ENCODE data around the gene ARAP3.
"Not testable (repeated sequence)": the region's sequence is repeated elsewhere in the genome, so short reads cannot be mapped to it uniquely, and the experiment has no call there.

ARAP3 gene

DNA sequence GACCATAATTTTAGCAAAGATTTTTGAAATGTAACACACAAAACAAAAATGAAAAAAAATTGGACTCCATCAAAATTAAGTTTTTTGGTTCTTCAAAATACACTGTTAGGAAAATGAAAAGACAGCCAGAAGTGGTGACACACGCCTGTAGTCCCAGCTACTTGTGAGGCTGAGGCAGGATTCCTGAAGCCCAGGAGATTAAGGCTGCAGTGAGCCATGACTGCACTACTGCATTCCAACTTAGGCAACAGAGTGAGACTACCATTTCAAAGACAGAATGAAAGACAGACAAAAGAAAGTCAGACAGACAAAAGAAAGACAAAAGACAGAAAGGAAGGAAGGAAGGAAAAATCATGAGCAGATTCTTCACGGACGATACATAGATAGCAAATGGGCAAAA, 70.7 kb downstream of the ARAP3 start:
- no CpG with 5 or more reads among the region's 3 CpGs for WGBS (ENCODE audit: extremely low coverage, insufficient coverage, insufficient read length)
- Histone ChIP-seq H3K27me3 (ENCODE audit: insufficient read depth, low read length) (no peaks in the 10 kb centered on the region), H3K23ac (ENCODE audit: low read length) (no peak overlapping the region), H3K79me2 (ENCODE audit: control insufficient read depth, insufficient read depth, low read length, poor library complexity) (peaks cover 14% of the 10 kb centered on the region), H4K8ac (ENCODE audit: low read depth, low read length) (no peak overlapping the region), H3K9me3 (ENCODE audit: insufficient read depth, low read depth, low read length) (no peaks in the 10 kb centered on the region), H2BK120ac (ENCODE audit: insufficient read depth, low read length, poor library complexity) (no peak overlapping the region), H4K91ac (ENCODE audit: low read depth, low read length) (no peak overlapping the region), H3K4me3 (ENCODE audit: low read depth, low read length) (no peak overlapping the region), H3K27ac (ENCODE audit: low read depth, low read length) (no peak overlapping the region), H2AK5ac (ENCODE audit: low read length) (no peak overlapping the region), H3K14ac (ENCODE audit: low read length) (no peak overlapping the region), H2BK12ac (ENCODE audit: low read length) (no peak overlapping the region), H4K12ac (ENCODE audit: low read depth, low read length) (no peak overlapping the region), H3K4ac (ENCODE audit: low read depth, low read length) (peak overlapping the region; percentile 91), H2BK5ac (ENCODE audit: low read depth, low read length, poor library complexity) (no peak overlapping the region), H3K4me2 (ENCODE audit: low read length) (no peak overlapping the region), H3K79me1 (ENCODE audit: low read length) (no peaks in the 10 kb centered on the region), H3K18ac (ENCODE audit: low read length) (no peak overlapping the region), H3K36me3 (ENCODE audit: control insufficient read depth in 1 of 2, insufficient read depth in 2 of 2, low read length in 2 of 2) (peaks cover 0 to 3% of the 10 kb centered on the region in 2 experiments), H3K9ac (ENCODE audit: low read length) (no peak overlapping the region), H3K4me1 (ENCODE audit: control insufficient read depth in 1 of 2, insufficient read depth in 2 of 2, low read length in 2 of 2) (no peaks in the 10 kb centered on the region), H2AFZ (ENCODE audit: insufficient read depth, low read length, poor library complexity) (no peak overlapping the region)
- DNase-seq: peak; percentile 41 to 59

DNA sequence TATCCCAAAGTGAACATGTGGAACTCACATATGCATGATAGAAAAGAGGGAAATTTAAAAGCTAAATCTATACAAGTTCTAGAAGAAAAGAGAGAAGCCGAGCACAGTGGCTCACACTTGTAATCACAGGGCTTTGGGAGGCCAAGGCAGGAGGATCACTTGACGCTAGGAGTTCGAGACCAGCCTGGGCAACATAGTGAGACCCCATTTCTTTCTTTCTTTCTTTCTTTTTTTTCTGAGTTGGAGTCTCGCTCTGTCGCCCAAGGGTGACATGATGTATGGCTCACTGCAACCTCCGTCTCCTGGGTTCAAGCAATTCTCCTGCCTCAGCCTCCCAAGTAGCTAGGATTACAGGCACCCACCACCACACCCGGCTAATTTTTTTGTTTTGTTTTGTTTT, 72.1 kb downstream of the ARAP3 start:
- not testable (repeated sequence) for H4K91ac ChIP-seq (ENCODE audit: low read depth, low read length)

DNA sequence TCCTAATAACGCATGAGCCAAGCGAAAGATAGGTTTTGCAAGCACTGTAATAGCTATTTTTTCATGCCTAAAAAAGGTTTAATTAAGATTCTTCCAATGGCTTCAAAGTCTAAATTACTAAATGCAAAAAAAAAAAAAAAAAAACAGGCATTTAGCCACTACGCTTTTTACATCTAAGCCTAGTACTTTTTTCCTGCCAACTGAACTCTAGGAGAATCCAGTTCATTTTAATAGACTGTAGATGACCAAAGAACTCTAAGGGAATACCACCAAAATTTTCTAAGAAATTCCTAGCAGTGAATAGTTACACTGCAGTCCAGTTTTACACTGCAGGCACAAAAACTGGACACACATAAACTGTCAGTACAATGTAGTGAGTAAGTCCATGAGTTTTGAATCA, 73.0 kb downstream of the ARAP3 start:
- no peak overlapping the region for H4K8ac ChIP-seq (ENCODE audit: low read depth, low read length)
- peak overlapping the region; percentile 46 for H3K4ac ChIP-seq (ENCODE audit: low read depth, low read length)
- peaks cover 0 to 2% of the 10 kb centered on the region in 2 experiments for H3K4me1 ChIP-seq (ENCODE audit: control insufficient read depth in 1 of 2, insufficient read depth in 2 of 2, low read length in 2 of 2)
- no peaks in the 10 kb centered on the region for H3K9me3 ChIP-seq (ENCODE audit: insufficient read depth, low read depth, low read length)
- H2BK5ac ChIP-seq (ENCODE audit: low read depth, low read length, poor library complexity): no peak overlapping the region
- H3K4me2 ChIP-seq (ENCODE audit: low read length): no peak overlapping the region
- no peak overlapping the region for H2BK120ac ChIP-seq (ENCODE audit: insufficient read depth, low read length, poor library complexity)
- WGBS (ENCODE audit: extremely low coverage, insufficient coverage, insufficient read length): no CpG with 5 or more reads among the region's 3 CpGs
- no peak for DNase-seq
- no peak overlapping the region for H4K12ac ChIP-seq (ENCODE audit: low read depth, low read length)
- peaks cover 11% of the 10 kb centered on the region for H3K79me2 ChIP-seq (ENCODE audit: control insufficient read depth, insufficient read depth, low read length, poor library complexity)
- H3K23ac ChIP-seq (ENCODE audit: low read length): no peak overlapping the region
- no peak overlapping the region for H3K18ac ChIP-seq (ENCODE audit: low read length)
- no peak overlapping the region for H3K27ac ChIP-seq (ENCODE audit: low read depth, low read length)
- no peak overlapping the region for H2BK12ac ChIP-seq (ENCODE audit: low read length)
- no peak overlapping the region for H4K91ac ChIP-seq (ENCODE audit: low read depth, low read length)
- no peak overlapping the region for H3K4me3 ChIP-seq (ENCODE audit: low read depth, low read length)
- H2AK5ac ChIP-seq (ENCODE audit: low read length): no peak overlapping the region
- no peaks in the 10 kb centered on the region for H3K27me3 ChIP-seq (ENCODE audit: insufficient read depth, low read length)
- H2AFZ ChIP-seq (ENCODE audit: insufficient read depth, low read length, poor library complexity): no peak overlapping the region
- H3K36me3 ChIP-seq (ENCODE audit: control insufficient read depth in 1 of 2, insufficient read depth in 2 of 2, low read length in 2 of 2): peaks cover 0 to 2% of the 10 kb centered on the region in 2 experiments
- H3K14ac ChIP-seq (ENCODE audit: low read length): no peak overlapping the region
- H3K9ac ChIP-seq (ENCODE audit: low read length): no peak overlapping the region
- no peaks in the 10 kb centered on the region for H3K79me1 ChIP-seq (ENCODE audit: low read length)

More for the DNA sequence above, 72.1 kb downstream of the ARAP3 start:
- H3K9ac ChIP-seq (ENCODE audit: low read length); DNase-seq; H3K4me3 ChIP-seq (ENCODE audit: low read depth, low read length); H2BK120ac ChIP-seq (ENCODE audit: insufficient read depth, low read length, poor library complexity); H3K14ac ChIP-seq (ENCODE audit: low read length); H3K4me2 ChIP-seq (ENCODE audit: low read length); H3K79me1 ChIP-seq (ENCODE audit: low read length); H3K27ac ChIP-seq (ENCODE audit: low read depth, low read length); H3K4me1 ChIP-seq (ENCODE audit: control insufficient read depth in 1 of 2, insufficient read depth in 2 of 2, low read length in 2 of 2); H3K36me3 ChIP-seq (ENCODE audit: control insufficient read depth in 1 of 2, insufficient read depth in 2 of 2, low read length in 2 of 2); H2BK5ac ChIP-seq (ENCODE audit: low read depth, low read length, poor library complexity); H4K8ac ChIP-seq (ENCODE audit: low read depth, low read length); H2AFZ ChIP-seq (ENCODE audit: insufficient read depth, low read length, poor library complexity); H2BK12ac ChIP-seq (ENCODE audit: low read length); H3K9me3 ChIP-seq (ENCODE audit: insufficient read depth, low read depth, low read length); H3K18ac ChIP-seq (ENCODE audit: low read length); H2AK5ac ChIP-seq (ENCODE audit: low read length); H3K23ac ChIP-seq (ENCODE audit: low read length); H3K27me3 ChIP-seq (ENCODE audit: insufficient read depth, low read length); H4K12ac ChIP-seq (ENCODE audit: low read depth, low read length): not testable (repeated sequence)
- Histone ChIP-seq H3K4ac (ENCODE audit: low read depth, low read length) (peak overlapping the region; percentile 62), H3K79me2 (ENCODE audit: control insufficient read depth, insufficient read depth, low read length, poor library complexity) (peaks cover 11% of the 10 kb centered on the region)
- no CpG with 5 or more reads among the region's 7 CpGs for WGBS (ENCODE audit: extremely low coverage, insufficient coverage, insufficient read length)

DNA sequence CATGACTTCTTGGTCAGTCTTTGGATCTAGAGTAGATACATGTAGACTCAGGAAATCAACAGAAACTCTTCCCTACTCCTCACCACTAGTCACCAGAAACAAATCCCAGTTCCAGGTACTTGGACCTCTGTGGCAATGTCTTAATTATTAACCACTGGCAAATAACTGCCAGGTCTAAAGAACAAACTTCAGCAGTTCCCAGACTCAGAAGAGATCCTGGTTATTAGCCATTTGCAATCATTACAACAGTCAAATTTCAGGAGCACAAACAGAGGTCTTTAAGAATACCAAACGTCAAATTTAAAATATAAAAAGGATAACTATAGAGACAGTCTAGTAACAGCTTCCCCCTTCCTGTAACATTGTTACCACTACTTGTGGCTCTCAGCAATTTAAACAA, 73.5 kb downstream of the ARAP3 start:
- no peak overlapping the region for H3K4me2 ChIP-seq (ENCODE audit: low read length)
- H4K91ac ChIP-seq (ENCODE audit: low read depth, low read length): no peak overlapping the region
- H3K4me3 ChIP-seq (ENCODE audit: low read depth, low read length): no peak overlapping the region
- H3K27ac ChIP-seq (ENCODE audit: low read depth, low read length): no peak overlapping the region
- H2AK5ac ChIP-seq (ENCODE audit: low read length): no peak overlapping the region
- H2AFZ ChIP-seq (ENCODE audit: insufficient read depth, low read length, poor library complexity): no peak overlapping the region
- H3K23ac ChIP-seq (ENCODE audit: low read length): no peak overlapping the region
- H3K36me3 ChIP-seq (ENCODE audit: control insufficient read depth in 1 of 2, insufficient read depth in 2 of 2, low read length in 2 of 2): peaks cover 0 to 2% of the 10 kb centered on the region in 2 experiments
- H3K4me1 ChIP-seq (ENCODE audit: control insufficient read depth in 1 of 2, insufficient read depth in 2 of 2, low read length in 2 of 2): peaks cover 0 to 5% of the 10 kb centered on the region in 2 experiments
- no peak overlapping the region for H3K4ac ChIP-seq (ENCODE audit: low read depth, low read length)
- H3K79me2 ChIP-seq (ENCODE audit: control insufficient read depth, insufficient read depth, low read length, poor library complexity): peaks cover 9% of the 10 kb centered on the region
- H2BK12ac ChIP-seq (ENCODE audit: low read length): no peak overlapping the region
- H4K12ac ChIP-seq (ENCODE audit: low read depth, low read length): no peak overlapping the region
- DNase-seq: no peak
- H3K9me3 ChIP-seq (ENCODE audit: insufficient read depth, low read depth, low read length): no peaks in the 10 kb centered on the region
- no peak overlapping the region for H2BK120ac ChIP-seq (ENCODE audit: insufficient read depth, low read length, poor library complexity)
- no peak overlapping the region for H3K18ac ChIP-seq (ENCODE audit: low read length)
- no CpG with 5 or more reads among the region's 1 CpG for WGBS (ENCODE audit: extremely low coverage, insufficient coverage, insufficient read length)
- no peak overlapping the region for H3K9ac ChIP-seq (ENCODE audit: low read length)
- no peak overlapping the region for H2BK5ac ChIP-seq (ENCODE audit: low read depth, low read length, poor library complexity)
- H3K79me1 ChIP-seq (ENCODE audit: low read length): no peaks in the 10 kb centered on the region
- no peaks in the 10 kb centered on the region for H3K27me3 ChIP-seq (ENCODE audit: insufficient read depth, low read length)
- no peak overlapping the region for H3K14ac ChIP-seq (ENCODE audit: low read length)
- no peak overlapping the region for H4K8ac ChIP-seq (ENCODE audit: low read depth, low read length)

Data from trophoblast cell (in vitro differentiated cells and primary cell).